GM19463 (cell line): Measurements from ENCODE around the gene ORC1.
"Not testable (repeated sequence)": the region's sequence is repeated elsewhere in the genome, so short reads cannot be mapped to it uniquely, and the experiment has no call there.

Source experiments
- ATAC-seq: cut with Tn5 transposase; IDR thresholded peaks from one replicate; pipeline ENCODE4 v1.9.1; 2021; ENCODE audit warnings: mild to moderate bottlenecking, moderate library complexity; ENCODE audit not compliant: unreplicated experiment

ORC1 gene

DNA sequence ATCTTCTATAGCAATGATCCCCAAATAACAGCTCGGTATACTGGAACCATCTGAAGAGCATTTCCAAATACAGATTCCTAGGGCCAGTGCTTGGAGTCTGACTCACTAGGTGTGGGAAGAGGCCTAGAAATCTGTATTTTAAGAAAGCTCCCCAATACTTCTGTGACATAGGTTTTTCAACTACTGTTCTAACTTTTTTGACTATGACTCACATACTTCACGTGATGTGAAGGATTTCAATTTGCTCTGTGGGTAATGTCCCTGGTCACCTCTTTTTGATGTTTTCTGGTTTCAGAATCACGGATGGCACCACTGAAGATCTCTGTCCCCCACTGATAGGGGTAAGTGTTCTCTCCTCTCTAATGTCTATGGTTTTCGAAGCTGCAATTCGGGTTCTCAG, 11.0 kb downstream of the ORC1 start:
- ATAC-seq: no peak

DNA sequence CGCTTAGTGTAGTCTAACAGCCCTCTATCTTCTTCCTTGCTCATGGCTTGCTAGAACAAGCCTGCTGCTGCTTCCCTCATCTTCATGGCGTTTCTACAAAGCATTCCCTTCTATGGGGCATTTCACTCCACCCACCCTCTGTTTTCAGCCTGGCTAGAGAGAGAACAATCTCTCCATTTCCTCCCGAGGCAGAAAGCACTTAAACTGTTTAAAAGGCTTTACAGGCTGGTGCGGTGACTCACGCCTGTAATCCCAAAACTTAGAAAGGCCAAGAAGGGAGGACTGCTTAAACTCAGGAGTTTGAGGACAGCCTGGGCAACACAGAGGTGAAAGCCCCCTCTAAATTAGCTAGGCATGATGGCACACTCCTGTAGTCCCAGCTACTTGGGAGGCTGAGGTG, 17.8 kb downstream of the ORC1 start:
- ATAC-seq: no peak

DNA sequence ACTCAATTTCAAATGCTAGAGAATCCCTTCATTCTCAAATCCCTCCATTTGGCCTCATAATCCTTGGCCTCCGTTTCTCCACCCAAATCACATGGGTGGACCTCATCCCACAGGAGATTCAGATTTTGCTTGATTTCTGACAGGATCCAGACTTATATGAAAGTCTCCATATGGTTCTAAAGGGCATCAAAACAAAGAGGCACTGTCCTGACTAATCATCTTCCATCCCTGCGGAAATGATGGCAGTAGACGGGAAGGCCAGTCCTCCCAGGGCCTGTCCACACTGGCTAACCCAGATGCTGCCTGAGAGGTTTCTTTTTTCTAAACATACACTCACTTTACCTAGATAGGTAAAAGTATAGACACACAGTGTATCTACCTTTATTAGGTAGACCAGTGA, 18.8 kb downstream of the ORC1 start:
- ATAC-seq: no peak

DNA sequence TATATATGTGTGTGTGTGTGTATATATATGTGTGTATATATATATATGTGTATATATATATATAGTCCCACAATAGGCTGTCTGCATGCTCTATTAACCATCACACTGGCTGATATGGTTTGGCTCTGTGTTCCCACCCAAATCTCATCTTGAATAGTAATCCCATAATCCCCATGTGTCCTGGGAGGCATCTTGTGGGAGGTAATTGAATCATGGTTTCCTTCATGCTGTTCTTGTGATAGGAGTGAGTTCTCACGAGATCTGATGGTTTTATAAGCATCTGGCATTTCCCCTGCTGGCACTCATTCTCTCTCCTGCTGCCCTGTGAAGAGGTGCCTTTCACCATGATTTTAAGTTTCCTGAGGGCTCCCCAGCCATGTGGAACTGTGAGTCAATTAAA, 34.4 kb downstream of the ORC1 start:
- not testable (repeated sequence) for ATAC-seq

DNA sequence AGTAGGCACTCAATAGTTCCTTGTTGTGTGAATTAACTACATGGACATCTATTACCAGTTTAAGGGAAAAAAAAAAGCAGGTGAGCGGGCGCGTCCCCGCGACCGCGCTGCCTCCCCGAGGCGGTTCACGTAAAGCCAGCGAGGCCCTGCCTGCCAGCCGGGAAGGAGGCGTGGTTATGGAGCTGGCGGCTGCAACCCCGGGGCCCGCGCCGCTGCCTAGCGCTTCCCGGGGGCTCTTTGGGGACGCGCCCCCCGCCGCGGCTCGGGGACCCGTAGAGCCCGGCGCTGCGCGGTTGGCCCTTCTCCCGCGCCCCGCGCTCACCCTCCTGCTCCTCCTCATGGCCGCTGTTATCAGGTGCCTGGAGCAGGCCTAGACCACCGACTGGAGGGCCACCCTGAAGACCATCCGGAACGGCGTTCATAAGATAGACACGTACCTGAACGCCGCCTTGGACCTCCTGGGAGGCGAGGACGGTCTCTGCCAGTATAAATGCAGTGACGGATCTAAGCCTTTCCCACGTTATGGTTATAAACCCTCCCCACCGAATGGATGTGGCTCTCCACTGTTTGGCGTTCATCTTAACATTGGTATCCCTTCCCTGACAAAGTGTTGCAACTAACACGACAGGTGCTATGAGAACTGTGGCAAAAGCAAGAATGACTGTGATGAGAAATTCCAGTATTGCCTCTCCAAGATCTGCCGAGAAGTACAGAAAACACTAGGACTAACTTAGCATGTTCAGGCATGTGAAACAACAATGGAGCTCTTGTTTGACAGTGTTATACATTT, 35.6 kb downstream of the ORC1 start:
- ATAC-seq: no peak

DNA sequence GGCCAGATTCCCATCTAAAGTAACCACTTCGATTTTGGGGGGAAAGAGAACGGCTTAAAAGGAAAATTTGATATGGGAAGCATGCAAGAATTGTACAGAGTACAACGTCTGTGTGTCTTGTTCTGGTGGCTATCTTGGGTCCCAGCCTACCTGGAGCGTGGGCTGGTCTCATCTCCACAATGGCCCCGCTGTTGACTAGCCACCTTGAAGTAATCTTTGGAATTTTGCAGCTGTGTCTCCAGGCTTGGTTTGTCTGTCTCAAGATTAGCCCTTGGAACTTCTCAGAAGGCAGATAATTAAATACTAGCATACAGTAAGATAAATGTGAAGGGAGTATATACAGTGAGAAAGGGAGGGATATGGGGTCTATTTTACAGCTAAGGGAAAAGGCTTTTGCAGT, 37.0 kb downstream of the ORC1 start:
- no peak for ATAC-seq

DNA sequence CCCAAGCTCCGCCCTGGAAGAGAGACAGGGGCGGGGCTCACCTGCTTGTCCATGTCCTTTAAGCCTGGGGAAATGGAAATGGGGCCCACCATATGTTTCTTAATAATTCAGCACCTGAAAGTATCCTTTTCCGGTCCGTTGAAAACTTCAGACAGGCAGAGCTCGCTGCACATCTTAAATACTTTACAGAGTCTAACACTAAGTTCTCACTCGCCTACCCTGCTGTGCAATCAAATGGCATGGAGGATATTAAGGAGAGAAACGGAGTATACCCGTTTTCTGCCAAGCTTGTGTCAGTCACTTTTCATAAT, 37.8 kb downstream of the ORC1 start:
- ATAC-seq: no peak

GRCh38 chr1:52365746-52366516, 38.3 kb downstream of the ORC1 start, which contains the start of gene CC2D1B:
CC2D1B (minus strand) TSS chr1:52366205; CDS start chr1:52364620, 1,585 bp downstream.
- ATAC-seq: peak; percentile 88

DNA sequence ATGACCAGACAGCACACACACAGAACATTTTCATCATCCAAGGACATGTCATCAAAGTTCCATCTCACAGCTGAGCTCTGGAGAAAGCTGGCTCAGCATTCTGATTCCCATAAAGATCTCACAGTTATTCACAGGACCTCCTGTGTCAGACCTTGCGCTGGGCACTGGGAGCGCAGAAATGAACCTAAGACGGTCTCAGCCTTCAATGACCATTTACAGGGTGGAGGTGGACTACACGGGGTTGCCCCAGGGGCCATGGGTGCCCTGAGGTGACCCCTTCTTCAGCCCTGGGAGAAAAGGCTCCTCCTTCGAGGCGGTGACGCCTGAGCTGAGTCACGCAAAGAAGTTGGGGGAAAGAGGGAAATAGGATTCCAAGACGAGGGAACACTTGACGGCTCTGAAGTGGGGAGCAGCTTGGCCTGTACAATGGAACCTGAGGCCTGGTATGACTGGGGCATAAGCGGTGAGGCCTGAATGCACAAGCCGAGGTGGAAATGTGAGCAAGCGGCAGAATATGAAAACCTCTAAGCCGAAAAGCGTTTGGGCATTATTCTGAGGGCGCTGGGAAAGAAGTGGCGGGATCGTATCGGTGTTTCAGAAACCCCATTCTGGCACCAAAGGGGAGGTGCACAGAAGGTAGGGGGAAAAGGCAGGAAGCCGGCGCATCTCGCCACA, 39.0 kb downstream of the ORC1 start:
- ATAC-seq: no peak

DNA sequence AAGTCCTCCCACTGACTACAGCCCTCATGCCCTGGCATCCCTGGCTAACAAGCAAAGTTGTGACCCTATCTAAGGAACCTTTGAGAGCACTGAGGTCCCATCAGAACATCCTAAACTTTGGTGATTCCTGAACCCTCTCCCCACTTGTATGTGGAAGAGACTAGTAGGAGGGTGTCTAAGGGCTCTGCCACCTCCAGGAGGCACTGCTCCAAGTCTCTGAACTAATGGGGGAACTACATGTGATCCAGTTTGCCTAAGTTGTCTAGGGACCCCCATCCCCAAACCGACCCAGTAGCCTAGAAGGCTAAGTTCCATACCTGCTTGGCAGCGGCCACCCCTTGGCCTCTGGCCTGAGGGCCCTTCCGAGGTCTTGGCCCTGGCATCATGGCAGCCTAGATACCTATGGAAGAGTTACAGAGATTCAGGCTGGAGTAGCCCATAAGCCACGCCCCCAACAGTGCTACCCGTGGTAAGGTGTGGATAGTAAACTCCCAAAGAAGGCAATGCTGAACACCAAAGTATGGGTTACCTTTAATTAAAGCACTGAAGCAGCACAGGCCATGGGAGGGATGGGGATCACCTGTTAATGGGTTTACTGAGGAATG, 39.9 kb downstream of the ORC1 start:
- no peak for ATAC-seq

DNA sequence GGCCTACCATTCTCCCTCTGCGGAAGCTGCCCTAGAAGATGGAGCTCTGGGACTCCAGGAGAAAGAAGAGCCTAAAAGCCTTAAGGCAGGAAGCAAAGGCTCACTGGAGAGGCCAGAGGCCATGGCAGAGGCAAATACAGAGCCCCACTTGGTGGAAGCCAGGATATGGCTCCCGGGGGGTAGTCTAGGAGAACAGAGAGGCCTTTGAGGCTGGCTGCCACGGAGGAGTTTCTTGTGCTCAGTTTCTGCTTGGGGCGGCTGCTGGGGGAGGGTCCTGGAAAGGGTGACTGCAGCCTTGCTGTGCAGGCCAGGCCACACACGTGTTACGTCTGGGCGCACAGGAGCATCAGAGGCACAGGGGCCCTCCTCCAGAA, 43.6 kb downstream of the ORC1 start:
- ATAC-seq: no peak

GRCh38 chr1:52359676-52360594, 44.3 kb downstream of the ORC1 start:
- ATAC-seq: no peak

GRCh38 chr1:52358851-52359497, 45.2 kb downstream of the ORC1 start:
- ATAC-seq: no peak

DNA sequence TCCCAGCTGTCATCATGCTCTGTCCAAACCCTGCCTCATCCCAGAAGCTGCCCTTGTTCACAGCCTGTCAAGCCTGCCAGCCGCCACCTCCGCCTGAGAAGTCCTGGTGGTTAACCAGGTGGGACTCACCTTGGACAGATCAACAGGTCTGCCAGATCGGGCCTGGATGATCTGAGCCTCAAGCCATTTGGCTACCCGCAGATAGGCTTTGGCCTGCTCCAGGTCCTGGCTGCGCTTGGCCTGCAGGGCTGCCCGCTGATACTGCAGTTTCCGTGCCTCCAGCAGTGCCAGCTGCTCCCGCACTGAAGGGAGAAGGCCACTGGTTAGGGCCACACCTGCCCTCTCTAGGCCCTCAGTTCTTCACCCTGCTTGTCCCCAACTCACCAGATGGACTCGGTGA, 46.8 kb downstream of the ORC1 start:
- ATAC-seq: no peak

DNA sequence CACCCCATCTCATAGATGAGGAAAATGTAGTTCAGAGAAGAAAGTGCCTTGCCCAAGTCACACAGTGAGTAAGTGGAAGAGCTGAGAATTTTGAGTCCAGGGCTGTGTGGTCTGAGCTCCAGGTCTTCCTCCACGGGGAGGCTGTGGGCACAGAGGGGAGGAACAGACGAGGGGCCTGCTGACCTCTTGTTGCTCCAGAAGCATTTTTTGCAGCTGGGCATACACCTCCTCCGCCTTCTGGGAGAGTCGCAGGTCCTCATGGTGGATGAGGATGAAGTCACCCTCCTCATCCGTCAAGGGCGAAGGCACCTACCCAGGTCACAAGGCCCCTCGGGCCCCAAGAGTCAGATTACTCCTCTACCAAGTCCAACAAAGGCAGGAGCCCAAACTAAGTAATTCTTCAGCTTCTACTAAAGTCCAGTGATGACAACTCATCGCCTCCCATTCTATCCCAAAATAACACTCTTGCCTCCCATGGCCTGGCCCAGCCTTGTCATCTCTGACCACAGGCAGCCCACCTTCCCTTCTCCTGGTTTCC, 47.3 kb downstream of the ORC1 start:
- no peak for ATAC-seq

- no peak for ATAC-seq
Observed at GRCh38 chr1:52355847-52356505, 48.2 kb downstream of the ORC1 start.

DNA sequence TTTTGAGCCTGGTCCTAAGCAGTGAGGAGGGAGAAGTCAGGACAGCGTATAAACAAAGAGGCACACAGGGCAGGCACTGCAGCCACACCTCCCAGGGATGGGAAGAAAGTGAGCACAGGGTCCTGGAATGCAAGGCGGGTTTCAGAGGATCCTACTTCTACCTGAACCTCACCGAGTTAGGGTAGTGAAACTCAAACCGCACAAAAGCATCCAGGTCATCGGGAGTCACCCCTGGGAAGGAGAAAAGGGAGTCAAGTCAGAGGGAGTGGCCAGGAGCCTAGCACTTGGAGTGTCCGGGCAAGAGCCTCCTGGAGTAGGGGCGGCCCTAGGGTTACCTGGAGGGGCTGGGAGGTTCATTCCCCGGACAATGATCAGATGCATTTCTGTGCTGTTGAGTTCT, 48.8 kb downstream of the ORC1 start:
- ATAC-seq: no peak

- ATAC-seq: no peak
Observed at GRCh38 chr1:52352690-52353089, 51.5 kb downstream of the ORC1 start.

DNA sequence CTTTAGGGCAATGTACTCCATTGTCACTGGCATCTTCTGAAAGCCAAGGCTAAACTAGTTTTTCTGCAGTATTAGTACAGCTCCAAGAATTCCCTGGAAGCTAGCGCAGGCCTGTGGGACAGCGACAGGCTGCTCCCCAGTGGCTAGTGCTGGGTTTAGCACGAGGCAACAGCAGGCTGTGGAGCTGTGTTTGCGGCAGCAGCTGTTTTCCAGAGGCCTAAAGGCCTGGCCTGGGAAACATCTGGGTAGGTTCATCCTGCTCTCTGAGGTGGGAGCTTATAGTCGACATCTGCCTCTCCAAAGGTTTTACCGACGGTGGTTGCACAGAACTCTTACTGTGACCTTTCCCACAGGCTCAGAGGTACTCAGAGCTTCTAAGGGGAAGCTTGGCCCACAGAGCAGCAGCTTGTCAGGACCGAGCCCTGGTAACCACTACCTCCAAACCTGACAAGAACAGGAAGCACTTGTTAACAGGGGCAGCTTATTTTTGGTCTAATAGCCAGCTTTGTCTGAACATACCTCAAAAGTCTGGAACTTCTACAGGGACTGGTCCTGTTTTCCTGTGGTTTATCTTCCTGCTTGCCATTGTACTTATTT, 55.4 kb downstream of the ORC1 start:
- no peak for ATAC-seq
